ENCODE measurements around the gene MST1R.
A peak's percentile ranks its signal among the peaks of the same experiment; 100 is the strongest.

GRCh38 chr3:49899815-49900214 lies 3.9 kb downstream of the MST1R start:
- peak; percentile 63 for TF ChIP-seq CTCF (IDR thresholded peaks at IDR 0.05; ENCODE audit: low read depth, low read length)
- TF ChIP-seq POLR2A (IDR thresholded peaks at IDR 0.05; ENCODE audit: extremely low read depth, insufficient read length), result no peak
- no peak for TF ChIP-seq MAX (IDR thresholded peaks at IDR 0.05; ENCODE audit: low read depth, low read length)
- no peak for TF ChIP-seq MYC (IDR thresholded peaks at IDR 0.05; ENCODE audit: low read depth, low read length)

All from NB4 (cell line).